ENCODE results near the gene GRK5. TPM values are rescaled to one million over a fixed set of nuclear protein-coding genes. Genes with fewer than 3 reads are reported as not detected.

The GRK5 gene
- total RNA-seq, 1 donor from 2014 or later = 20.2 TPM

DNA sequence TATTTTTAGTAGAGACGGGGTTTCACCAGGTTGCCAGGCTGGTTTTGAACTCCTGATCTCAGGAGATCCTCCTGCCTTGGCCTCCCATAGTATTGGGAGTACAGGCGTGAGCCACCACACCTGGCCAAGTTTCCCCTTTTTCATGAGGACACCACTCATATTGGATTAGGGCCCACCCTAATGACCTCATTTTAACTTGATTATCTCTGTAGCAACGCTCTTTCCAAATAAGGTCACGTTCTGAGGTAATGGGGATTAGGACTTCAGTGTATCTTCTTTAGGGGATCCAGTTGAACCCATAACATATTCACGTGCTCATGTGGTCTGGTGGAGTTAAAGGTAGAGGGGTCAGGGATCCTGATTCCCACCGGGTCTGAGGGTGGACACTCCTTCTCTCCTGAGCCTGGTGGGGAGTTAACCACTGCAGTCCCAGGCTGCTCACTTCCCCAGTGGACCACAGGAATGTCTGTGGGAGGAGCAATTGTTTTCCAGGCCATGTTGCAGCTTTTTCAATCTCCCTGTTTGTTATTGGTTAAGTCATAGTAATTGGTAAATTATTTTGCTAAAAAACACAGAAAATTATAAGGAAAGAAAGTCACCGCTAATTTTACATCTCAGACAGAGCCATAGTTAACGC lies 130.5 kb downstream of the GRK5 start:
- DNase-seq (ENCODE audit: low spot score) = no peak

GRCh38 chr10:119339109-119339508 lies 131.7 kb downstream of the GRK5 start:
- DNase-seq (ENCODE audit: low spot score) = no peak

DNA sequence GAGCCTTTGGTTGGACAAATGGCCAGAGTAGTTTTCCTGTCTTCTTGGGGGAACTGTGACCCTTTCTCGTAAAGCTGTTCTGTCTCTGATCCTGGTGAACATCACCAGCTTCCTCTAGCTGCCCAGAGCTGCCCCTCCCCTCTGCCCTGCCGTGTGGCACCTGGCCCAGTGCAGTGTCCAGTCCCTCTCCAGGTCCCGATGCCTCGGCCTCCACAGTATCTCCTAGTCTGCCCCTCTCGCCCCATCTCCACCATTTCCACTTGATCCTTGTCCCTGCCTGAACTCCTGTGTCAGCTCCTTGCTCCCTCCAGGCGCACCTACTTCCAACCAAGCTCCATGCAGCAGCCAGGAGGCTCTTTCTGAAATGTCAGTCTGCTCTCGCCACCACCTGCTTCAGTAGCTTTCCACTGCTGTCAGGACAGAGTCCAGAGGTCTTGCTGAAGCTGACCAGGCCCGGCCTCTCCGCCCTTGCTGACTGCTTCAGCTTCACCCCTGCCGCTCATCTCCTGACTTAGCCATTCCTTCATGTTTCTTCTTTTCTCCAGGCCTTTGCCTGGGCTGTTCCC lies 133.6 kb downstream of the GRK5 start:
- no peak for DNase-seq (ENCODE audit: low spot score)

- DNase-seq (ENCODE audit: low spot score) = no peak
Observed at GRCh38 chr10:119341459-119342301, 134.3 kb downstream of the GRK5 start.

GRCh38 chr10:119342335-119342734 lies 135.0 kb downstream of the GRK5 start:
- no peak for DNase-seq (ENCODE audit: low spot score)

GRCh38 chr10:119343011-119343601 lies 135.7 kb downstream of the GRK5 start:
- DNase-seq (ENCODE audit: low spot score) = no peak

DNA sequence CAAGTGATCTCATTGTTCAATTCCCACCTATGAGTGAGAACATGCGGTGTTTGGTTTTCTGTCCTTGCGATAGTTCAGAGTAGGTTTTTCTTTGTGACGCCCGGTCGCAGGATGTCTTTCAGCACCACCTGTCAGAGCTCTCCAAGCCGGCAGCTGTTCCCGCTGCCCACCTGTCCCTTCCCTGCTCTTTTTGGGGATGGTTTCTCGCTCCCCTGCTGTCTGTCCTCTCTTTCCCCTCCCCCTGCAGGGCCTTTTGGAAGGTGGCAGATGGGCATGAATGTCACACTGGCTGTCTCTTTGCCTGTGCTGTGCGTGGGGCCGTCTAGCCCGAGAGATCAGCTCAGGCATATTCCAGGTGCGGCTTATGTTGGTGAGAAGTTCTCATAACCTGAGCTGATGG lies 137.0 kb downstream of the GRK5 start:
- DNase-seq (ENCODE audit: low spot score) = no peak

- no peak for DNase-seq (ENCODE audit: low spot score)
Observed at GRCh38 chr10:119346095-119346832, 138.9 kb downstream of the GRK5 start.

DNA sequence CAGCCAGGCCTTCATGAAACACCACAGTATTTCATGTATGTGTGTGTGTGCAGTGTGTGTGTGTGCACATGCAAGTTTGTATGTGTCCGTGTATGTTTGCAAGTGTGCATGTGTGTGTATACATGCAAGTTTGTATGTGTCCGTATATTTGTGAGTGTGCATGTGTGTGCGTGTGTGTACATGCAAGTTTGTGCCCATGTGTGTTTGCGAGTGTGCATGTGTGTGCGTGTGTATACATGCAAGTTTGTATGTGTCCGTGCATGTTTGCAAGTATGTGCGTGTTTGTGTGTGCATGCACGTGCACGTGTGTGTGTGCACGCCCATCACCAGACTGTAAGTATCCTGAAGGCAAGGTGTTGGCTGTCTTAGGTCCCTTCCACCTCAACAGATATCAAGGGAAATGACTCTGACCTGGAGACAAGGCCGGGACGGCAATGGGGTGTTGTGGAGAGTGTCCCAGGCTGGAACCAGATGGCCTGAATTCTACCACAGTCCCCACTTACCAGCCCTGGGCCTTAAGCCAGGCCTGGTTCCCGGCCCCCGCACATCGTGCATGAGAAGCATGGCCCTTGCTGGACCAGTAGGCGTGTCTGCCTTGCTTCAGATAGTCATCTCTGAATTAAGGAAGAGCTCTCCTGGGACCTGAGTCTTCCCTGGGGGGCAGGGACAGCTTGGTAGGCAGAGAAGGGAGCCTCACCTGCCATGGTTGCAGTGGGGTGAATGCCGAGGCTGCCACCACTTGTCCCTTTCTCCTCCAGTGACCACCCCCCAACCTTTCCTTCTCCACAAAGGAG lies 140.0 kb downstream of the GRK5 start:
- no peak for DNase-seq (ENCODE audit: low spot score)

DNA sequence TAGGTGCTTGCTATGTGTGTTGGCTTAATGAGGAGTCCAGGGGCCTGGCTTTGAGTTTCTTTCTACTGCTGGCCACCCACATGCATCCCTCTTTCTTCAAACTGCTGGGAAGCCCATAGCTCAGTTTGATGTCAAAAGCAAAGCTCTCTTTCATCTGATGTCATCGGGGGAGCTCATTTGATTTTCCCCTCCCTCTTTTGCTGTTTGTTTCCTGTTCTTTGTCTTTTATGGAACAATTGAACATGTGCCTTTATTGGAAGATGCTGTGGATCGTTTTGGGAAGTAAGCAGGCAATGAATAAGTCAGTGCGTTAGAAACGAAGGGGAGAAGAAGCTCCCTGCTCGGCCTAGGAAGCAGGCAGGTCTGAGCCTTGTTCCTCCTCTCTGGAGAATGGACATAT lies 140.7 kb downstream of the GRK5 start:
- no peak for DNase-seq (ENCODE audit: low spot score)

DNA sequence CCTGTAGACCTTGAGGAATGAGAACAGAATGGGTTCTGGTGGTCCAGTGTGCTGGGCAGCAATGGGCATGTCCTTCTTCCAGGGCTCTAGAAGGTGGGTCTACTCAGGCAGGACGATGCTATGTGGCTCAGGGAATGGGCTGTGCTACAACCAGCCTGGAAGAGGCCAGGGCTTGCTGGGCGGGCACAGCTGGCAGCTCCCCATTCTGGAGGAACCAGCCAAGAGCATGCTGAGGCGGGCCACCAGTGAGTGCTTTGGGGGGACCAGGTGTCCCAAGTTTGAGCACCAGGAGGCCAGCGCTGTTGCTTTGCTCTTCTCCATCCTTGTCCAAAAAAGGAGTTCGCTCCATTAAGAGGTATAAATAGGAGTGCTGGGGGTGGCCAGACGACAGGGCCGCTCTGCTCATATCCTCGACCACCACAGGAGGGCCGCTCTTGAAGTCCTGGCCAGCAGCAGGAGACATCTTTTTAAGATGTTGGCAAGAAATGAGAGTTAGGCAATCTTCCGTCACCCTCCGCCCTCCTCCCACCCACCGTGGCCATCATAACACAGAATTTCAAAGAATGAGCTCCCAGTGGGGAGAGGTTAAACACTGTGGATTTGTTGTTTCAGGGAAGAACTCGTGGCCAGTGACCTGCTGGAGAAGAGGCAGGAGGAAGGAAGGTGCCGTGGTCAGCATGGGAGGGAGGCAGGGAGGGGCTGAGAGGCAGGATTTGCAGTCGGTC lies 141.3 kb downstream of the GRK5 start:
- DNase-seq (ENCODE audit: low spot score) = no peak

DNA sequence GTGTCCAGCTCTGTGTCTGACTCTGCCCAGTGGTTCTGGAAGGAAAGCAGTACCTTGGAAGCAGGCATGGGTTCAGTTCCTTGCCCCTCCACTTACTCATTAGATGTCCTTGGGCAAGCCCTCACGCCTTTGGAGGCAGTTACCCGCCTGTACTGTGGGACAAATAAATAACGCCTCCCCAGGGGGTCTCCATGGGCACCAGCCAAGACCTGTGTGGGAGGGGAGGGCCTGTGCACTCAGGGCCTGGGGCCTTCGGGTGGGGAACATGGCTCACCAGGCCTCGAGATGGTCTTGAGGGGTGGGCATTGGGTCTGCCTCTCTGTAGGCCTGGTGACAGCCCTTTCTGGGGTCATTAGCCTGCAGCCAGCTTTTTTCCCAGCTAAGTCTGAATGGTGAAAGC lies 142.0 kb downstream of the GRK5 start:
- no peak for DNase-seq (ENCODE audit: low spot score)

- no peak for DNase-seq (ENCODE audit: low spot score)
Observed at GRCh38 chr10:119349937-119350501, 142.6 kb downstream of the GRK5 start.

- no peak for DNase-seq (ENCODE audit: low spot score)
Observed at GRCh38 chr10:119350502-119351097, 143.2 kb downstream of the GRK5 start.

DNA sequence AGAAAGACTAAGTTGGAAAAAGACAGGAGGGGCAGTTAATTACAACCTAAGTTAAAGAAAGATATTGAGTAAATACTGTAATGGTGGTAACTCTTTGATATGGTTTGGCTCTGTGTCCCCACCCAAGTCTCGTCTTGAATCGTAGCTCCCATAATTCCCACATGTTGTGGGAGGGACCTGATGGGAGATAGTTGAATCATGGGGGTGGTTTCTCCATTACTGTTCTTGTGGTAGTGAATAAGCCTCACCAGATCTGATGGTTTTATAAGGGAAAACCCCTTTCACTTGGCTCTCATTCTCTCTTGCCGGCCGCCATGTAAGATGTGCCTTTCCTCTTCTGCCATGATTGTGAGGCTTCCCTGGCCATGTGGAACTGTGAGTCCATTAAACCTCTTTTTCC lies 143.8 kb downstream of the GRK5 start:
- DNase-seq (ENCODE audit: low spot score) = no peak

- DNase-seq (ENCODE audit: low spot score) = no peak
Observed at GRCh38 chr10:119352042-119352441, 144.7 kb downstream of the GRK5 start.

DNA sequence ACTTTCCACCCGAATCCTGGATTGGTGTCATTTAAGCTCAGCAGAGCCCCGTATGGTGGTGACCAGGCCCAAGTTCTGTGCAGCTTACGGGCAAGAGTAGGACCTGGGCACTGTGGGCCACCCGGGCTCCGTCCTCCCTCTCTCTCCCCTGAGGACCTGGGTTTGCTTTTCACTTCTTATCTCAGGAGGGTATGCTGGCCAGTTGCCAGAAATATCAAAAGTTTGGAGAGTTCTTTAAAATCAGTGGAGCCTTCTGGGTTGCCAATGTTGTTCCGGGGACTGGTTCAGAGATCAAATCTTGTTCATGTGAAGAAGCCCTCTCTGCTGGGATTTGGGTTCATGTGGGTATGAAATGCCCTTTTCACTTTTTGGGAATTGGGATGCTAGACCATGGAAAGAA lies 145.4 kb downstream of the GRK5 start:
- no peak for DNase-seq (ENCODE audit: low spot score)

DNA sequence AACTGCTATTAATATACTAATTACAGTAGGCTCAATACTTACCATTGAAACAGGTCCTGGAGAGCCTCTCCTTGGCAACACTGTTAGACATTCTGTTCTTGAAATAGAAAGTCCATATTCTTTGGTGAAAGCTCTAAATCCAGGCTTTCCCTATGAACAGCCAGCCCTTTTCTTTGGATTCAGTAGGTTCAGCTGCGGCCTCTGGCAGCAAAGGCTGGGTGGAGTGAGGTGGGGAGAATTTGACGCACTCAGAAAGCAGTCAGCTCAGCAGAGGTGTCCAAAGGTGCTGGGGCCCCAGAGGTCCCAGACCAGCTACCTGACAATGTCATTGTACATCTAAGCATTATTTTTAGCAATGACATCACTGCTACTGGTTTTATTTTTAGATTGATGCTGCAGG lies 146.1 kb downstream of the GRK5 start:
- DNase-seq (ENCODE audit: low spot score) = no peak

DNA sequence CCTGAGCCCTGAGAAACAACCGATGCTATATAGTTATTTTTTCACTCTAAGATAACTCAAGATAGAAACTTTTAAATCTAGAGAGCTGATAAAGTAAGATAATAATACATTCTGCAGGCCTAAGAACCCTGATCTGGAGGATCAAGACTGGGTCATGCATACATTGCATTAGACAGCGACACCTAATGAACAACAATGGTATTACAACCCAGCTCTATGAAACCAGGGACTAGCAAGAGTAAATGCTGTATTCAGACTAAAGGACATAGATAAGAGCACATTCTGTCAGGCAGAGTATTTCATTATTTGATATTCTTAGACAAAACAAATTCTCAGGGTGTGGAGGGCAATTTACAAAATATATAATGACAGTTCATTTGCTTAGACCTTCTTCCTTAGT lies 148.6 kb downstream of the GRK5 start:
- no peak for DNase-seq (ENCODE audit: low spot score)

Data from mesenteric fat pad (tissue), 1 donor.